ENCODE data around the gene ERBIN.
"Not testable (repeated sequence)": the region's sequence is repeated elsewhere in the genome, so short reads cannot be mapped to it uniquely, and the experiment has no call there.

DNA sequence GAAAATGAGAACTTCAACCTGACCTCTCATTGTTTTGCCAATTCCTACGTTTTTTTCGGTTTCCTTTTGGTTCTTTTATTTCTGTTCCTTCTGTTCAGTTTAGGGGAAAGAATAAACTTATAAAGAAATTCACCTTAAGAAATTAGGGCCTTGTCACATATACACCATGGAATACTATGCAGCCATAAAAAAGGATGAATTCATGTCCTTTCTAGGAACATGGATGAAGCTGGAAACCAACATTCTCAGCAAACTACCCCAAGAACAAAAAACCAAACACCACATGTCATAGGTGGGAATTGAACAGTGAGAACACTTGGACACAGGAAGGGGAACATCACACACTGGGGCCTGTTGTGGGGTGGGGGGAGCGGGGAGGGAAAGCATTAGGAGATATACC, 46.5 kb downstream of the ERBIN start:
- not testable (repeated sequence) for TF ChIP-seq NBN (IDR thresholded peaks at IDR 0.05); CTCF (IDR thresholded peaks at IDR 0.05 in 2 of 3, conservative IDR thresholded peaks at IDR 0.05 in 1 of 3; ENCODE audit: control insufficient read depth in 2 of 3, extremely low read depth in 1 of 3, insufficient read depth in 1 of 3, low read depth in 3 of 3, low read length in 3 of 3); POLR2A (IDR thresholded peaks at IDR 0.05; ENCODE audit: low read depth, low read length)

Measured in GM12878 (cell line).